Activated CD4-positive, alpha-beta memory T cell treated with anti-CD3 and anti-CD28 coated beads for 36 hours (primary cell): ENCODE data around the gene UBTF. TPM values are rescaled to one million over a fixed set of nuclear protein-coding genes. Genes with fewer than 3 reads are reported as not detected.

Source experiments
- CTCF ChIA-PET: fragments of 350-600 bp; sonication (Branson Sonifier 250); formaldehyde crosslinking; loops from one replicate; lab custom pipeline; 2021; ENCODE audit warnings: antibody characterized with exemption, inconsistent platforms; lab: Charles Lee
- POLR2A ChIA-PET: fragments of 350-600 bp; sonication (Branson Sonifier 250); formaldehyde crosslinking; loops from one replicate; lab custom pipeline; 2021; ENCODE audit warnings: antibody characterized with exemption; lab: Charles Lee
- DNase-seq: peaks from one replicate; pipeline ENCODE4 v3.0.0-alpha.2; 2020
- H3K27ac Mint-ChIP-seq: one replicate; pipeline ENCODE4 v1.8.0; 2021; ENCODE audit warnings: mixed read lengths
- H3K27me3 Mint-ChIP-seq: one replicate; pipeline ENCODE4 v1.8.0; 2021; ENCODE audit warnings: mixed read lengths
- H3K36me3 Mint-ChIP-seq: one replicate; pipeline ENCODE4 v1.8.0; 2021; ENCODE audit warnings: mixed read lengths
- H3K4me1 Mint-ChIP-seq: one replicate; pipeline ENCODE4 v1.8.0; 2021; ENCODE audit warnings: low read depth, mixed read lengths
- H3K4me3 Mint-ChIP-seq: one replicate; pipeline ENCODE4 v1.8.0; 2021; ENCODE audit warnings: mild to moderate bottlenecking, mixed read lengths
- H3K9me3 Mint-ChIP-seq: one replicate; pipeline ENCODE4 v1.8.0; 2021; ENCODE audit warnings: mixed read lengths
- intact Hi-C: fragments of 100-400 bp; cut with micrococcal nuclease; formaldehyde crosslinking; loops from one replicate; pipeline ENCODE4 v1.15.1; 2023
- total RNA-seq, 2 experiments: library from RNA; stranded (reverse); gene quantifications; one replicate each; pipeline ENCODE4 v1.2.3, GENCODE V29; 2021

The UBTF gene
- 100 to 1,000 TPM; 112 to 118 TPM for total RNA-seq

- no peaks in the 10 kb centered on the region for H3K27me3 Mint-ChIP-seq
- POLR2A ChIA-PET = interaction anchor here (1.4 to 3.6 kb wide), 5 partner anchors 9 to 107 kb away, joined by 3 to 43 read pairs (median 4); partner anchors contain the start of gene ATXN7L3
Measured at GRCh38 chr17:44219616-44220212, at the start of gene UBTF. TSS of gene UBTF (minus strand) at chr17:44219675. CDS start at chr17:44218229, 1,446 bp downstream.

GRCh38 chr17:44268709-44269534, 49.4 kb upstream of the UBTF start:
- no peaks in the 10 kb centered on the region for H3K36me3 Mint-ChIP-seq

More at GRCh38 chr17:44219616-44220212, at the start of gene UBTF:
- Mint-ChIP-seq H3K9me3 (no peaks in the 10 kb centered on the region), H3K4me1 (peaks cover 29% of the 10 kb centered on the region), H3K36me3 (peaks cover 32% of the 10 kb centered on the region), H3K27ac (peak within 1 kb of the TSS; percentile 96), H3K4me3 (peak within 1 kb of the TSS; percentile 85)
- DNase-seq = peak; percentile 72
- CTCF ChIA-PET = interaction anchor here (0.6 to 5.0 kb wide), 7 partner anchors 9 to 124 kb away, joined by 3 to 86 read pairs (median 3); no protein-coding TSS in a partner anchor
- intact Hi-C loops = loop anchor here (2.0 kb wide), 1 partner anchor 79 kb away; the partner anchor contains the start of gene HROB

GRCh38 chr17:44267818-44268490, 48.5 kb upstream of the UBTF start, which contains the start of gene SLC4A1:
TSS of gene SLC4A1 (minus strand) at chr17:44268135. CDS start at chr17:44262866, 5,269 bp downstream.
- H3K27ac Mint-ChIP-seq = no peak within 1 kb of the TSS
- CTCF ChIA-PET = no interaction called here
- no peaks in the 10 kb centered on the region for H3K4me1 Mint-ChIP-seq
- intact Hi-C loops = no loop called here
- DNase-seq = no peak
- POLR2A ChIA-PET = no interaction called here
- H3K27me3 Mint-ChIP-seq = no peaks in the 10 kb centered on the region
- H3K36me3 Mint-ChIP-seq = no peaks in the 10 kb centered on the region
- no peaks in the 10 kb centered on the region for H3K9me3 Mint-ChIP-seq
- H3K4me3 Mint-ChIP-seq = no peak within 1 kb of the TSS

More at GRCh38 chr17:44268709-44269534, 49.4 kb upstream of the UBTF start:
- H3K4me3 Mint-ChIP-seq = no peak overlapping the region
- intact Hi-C loops = no loop called here
- CTCF ChIA-PET = no interaction called here
- H3K27me3 Mint-ChIP-seq = no peaks in the 10 kb centered on the region
- DNase-seq = no peak
- H3K27ac Mint-ChIP-seq = no peak overlapping the region
- no peaks in the 10 kb centered on the region for H3K4me1 Mint-ChIP-seq
- no peaks in the 10 kb centered on the region for H3K9me3 Mint-ChIP-seq
- POLR2A ChIA-PET = no interaction called here

GRCh38 chr17:44267165-44267455, 47.6 kb upstream of the UBTF start:
- POLR2A ChIA-PET = no interaction called here
- no peaks in the 10 kb centered on the region for H3K4me1 Mint-ChIP-seq
- H3K27me3 Mint-ChIP-seq = no peaks in the 10 kb centered on the region
- intact Hi-C loops = no loop called here
- H3K36me3 Mint-ChIP-seq = no peaks in the 10 kb centered on the region
- H3K9me3 Mint-ChIP-seq = no peaks in the 10 kb centered on the region
- no peak overlapping the region for H3K27ac Mint-ChIP-seq
- DNase-seq = no peak
- CTCF ChIA-PET = interaction anchor here (0.8 kb wide), 1 partner anchor 57 kb away, joined by 5 read pairs; no protein-coding TSS in a partner anchor
- H3K4me3 Mint-ChIP-seq = no peak overlapping the region

GRCh38 chr17:44266402-44267164, 47.1 kb upstream of the UBTF start:
- DNase-seq = no peak
- Mint-ChIP-seq H3K27ac (no peak overlapping the region), H3K9me3 (no peaks in the 10 kb centered on the region), H3K4me1 (no peaks in the 10 kb centered on the region), H3K4me3 (no peak overlapping the region), H3K27me3 (no peaks in the 10 kb centered on the region), H3K36me3 (no peaks in the 10 kb centered on the region)
- intact Hi-C loops = no loop called here
- ChIA-PET POLR2A (no interaction called here), CTCF (interaction anchor here (0.8 kb wide), 1 partner anchor 56 kb away, joined by 5 read pairs; no protein-coding TSS in a partner anchor)

- POLR2A ChIA-PET = no interaction called here
- intact Hi-C loops = no loop called here
- no peak overlapping the region for H3K27ac Mint-ChIP-seq
Measured at GRCh38 chr17:44263345-44263902, 43.9 kb upstream of the UBTF start.

GRCh38 chr17:44262654-44263225, 43.3 kb upstream of the UBTF start:
- no peaks in the 10 kb centered on the region for H3K36me3 Mint-ChIP-seq

More at GRCh38 chr17:44263345-44263902, 43.9 kb upstream of the UBTF start:
- CTCF ChIA-PET = no interaction called here
- H3K9me3 Mint-ChIP-seq = no peaks in the 10 kb centered on the region
- no peaks in the 10 kb centered on the region for H3K36me3 Mint-ChIP-seq
- H3K27me3 Mint-ChIP-seq = no peaks in the 10 kb centered on the region
- H3K4me1 Mint-ChIP-seq = no peaks in the 10 kb centered on the region
- no peak for DNase-seq
- H3K4me3 Mint-ChIP-seq = no peak overlapping the region

GRCh38 chr17:44260296-44260695, 40.8 kb upstream of the UBTF start:
- Mint-ChIP-seq H3K4me1 (no peaks in the 10 kb centered on the region), H3K4me3 (no peak overlapping the region), H3K27ac (no peak overlapping the region), H3K36me3 (no peaks in the 10 kb centered on the region), H3K27me3 (peaks cover 2% of the 10 kb centered on the region), H3K9me3 (no peaks in the 10 kb centered on the region)
- DNase-seq = no peak
- POLR2A ChIA-PET = no interaction called here
- CTCF ChIA-PET = no interaction called here
- intact Hi-C loops = no loop called here

More at GRCh38 chr17:44262654-44263225, 43.3 kb upstream of the UBTF start:
- intact Hi-C loops = no loop called here
- H3K9me3 Mint-ChIP-seq = no peaks in the 10 kb centered on the region
- CTCF ChIA-PET = no interaction called here
- H3K27me3 Mint-ChIP-seq = no peaks in the 10 kb centered on the region
- DNase-seq = no peak
- H3K4me1 Mint-ChIP-seq = no peaks in the 10 kb centered on the region
- no peak overlapping the region for H3K27ac Mint-ChIP-seq
- H3K4me3 Mint-ChIP-seq = no peak overlapping the region
- POLR2A ChIA-PET = no interaction called here

- H3K9me3 Mint-ChIP-seq = no peaks in the 10 kb centered on the region
- POLR2A ChIA-PET = no interaction called here
- H3K27me3 Mint-ChIP-seq = peaks cover 2% of the 10 kb centered on the region
- H3K4me1 Mint-ChIP-seq = no peaks in the 10 kb centered on the region
- H3K4me3 Mint-ChIP-seq = no peak overlapping the region
- CTCF ChIA-PET = no interaction called here
- no peaks in the 10 kb centered on the region for H3K36me3 Mint-ChIP-seq
- H3K27ac Mint-ChIP-seq = no peak overlapping the region
- no peak for DNase-seq
- intact Hi-C loops = no loop called here
Measured at GRCh38 chr17:44258811-44259351, 39.4 kb upstream of the UBTF start.

GRCh38 chr17:44257815-44258760, 38.6 kb upstream of the UBTF start:
- Mint-ChIP-seq H3K36me3 (no peaks in the 10 kb centered on the region), H3K4me3 (no peak overlapping the region), H3K27me3 (peaks cover 2% of the 10 kb centered on the region), H3K9me3 (no peaks in the 10 kb centered on the region), H3K4me1 (no peaks in the 10 kb centered on the region), H3K27ac (no peak overlapping the region)
- CTCF ChIA-PET = no interaction called here
- POLR2A ChIA-PET = interaction anchor here (0.6 kb wide), 1 partner anchor 27 kb away, joined by 3 read pairs; no protein-coding TSS in a partner anchor
- intact Hi-C loops = no loop called here
- DNase-seq = no peak
